GM10248 (cell line): ENCODE results near the gene TTI1.

ENCODE experiments used
- CTCF ChIA-PET: fragments of 300-600 bp; sonication (Branson Sonifier 250); formaldehyde crosslinking; extraction: SDS; loops from one replicate; lab custom pipeline; 2021; ENCODE audit warnings: antibody characterized with exemption; lab: Yijun Ruan, JAX
- POLR2A ChIA-PET: fragments of 350-650 bp; sonication (Branson Sonifier 250); formaldehyde crosslinking; extraction: SDS; loops from one replicate; lab custom pipeline; 2020; ENCODE audit warnings: antibody characterized with exemption; lab: Yijun Ruan, JAX
- DNase-seq: peaks from one replicate; pipeline ENCODE4 v3.0.0; 2012; ENCODE audit errors: extremely low spot score
- CTCF ChIP-seq: IDR thresholded peaks from 2 replicates; pipeline ENCODE4 v1.5.1; 2012; ENCODE audit warnings: mild to moderate bottlenecking, low read depth; ENCODE audit errors: extremely low read depth, missing control alignments, control extremely low read depth

TTI1 gene

GRCh38 chr20:37994512-37994911, 38.7 kb downstream of the TTI1 start:
- ChIA-PET POLR2A (no interaction called here), CTCF (interaction anchor here (0.7 to 5.8 kb wide), 10 partner anchors 11 to 527 kb away, joined by 3 to 54 read pairs (median 4); no protein-coding TSS in a partner anchor)
- DNase-seq, result no peak
- TF ChIP-seq CTCF, result no peak

- peak; percentile 58 for DNase-seq
Observed at GRCh38 chr20:37992802-37993409, 40.4 kb downstream of the TTI1 start.

GRCh38 chr20:37991908-37992307, 41.3 kb downstream of the TTI1 start:
- CTCF ChIA-PET, result interaction anchor here (0.9 to 5.8 kb wide), 10 partner anchors 8 to 722 kb away, joined by 3 to 54 read pairs (median 6); no protein-coding TSS in a partner anchor
- POLR2A ChIA-PET, result interaction anchor here (0.6 kb wide), 1 partner anchor 1419 kb away, joined by 5 read pairs; the partner anchor contains the start of gene TGIF2
- TF ChIP-seq CTCF, result no peak
- DNase-seq, result no peak

More at GRCh38 chr20:37992802-37993409, 40.4 kb downstream of the TTI1 start:
- peak; percentile 30 for TF ChIP-seq CTCF
- ChIA-PET POLR2A (interaction anchor here (0.6 kb wide), 2 partner anchors 746 to 1570 kb away, joined by 3 read pairs; no protein-coding TSS in a partner anchor), CTCF (interaction anchor here (0.8 to 5.8 kb wide), 11 partner anchors 9 to 731 kb away, joined by 3 to 54 read pairs (median 6); no protein-coding TSS in a partner anchor)

GRCh38 chr20:37991157-37991866, 41.9 kb downstream of the TTI1 start:
- no peak for TF ChIP-seq CTCF
- POLR2A ChIA-PET, result interaction anchor here (0.6 kb wide), 1 partner anchor 1418 kb away, joined by 5 read pairs; the partner anchor contains the start of gene TGIF2
- no peak for DNase-seq
- CTCF ChIA-PET, result interaction anchor here (0.9 to 5.8 kb wide), 10 partner anchors 7 to 722 kb away, joined by 3 to 54 read pairs (median 6); no protein-coding TSS in a partner anchor

- TF ChIP-seq CTCF, result no peak
- ChIA-PET CTCF (interaction anchor here (5.1 to 5.8 kb wide), 2 partner anchors 16 to 427 kb away, joined by 34 to 54 read pairs; no protein-coding TSS in a partner anchor), POLR2A (no interaction called here)
- peak; percentile 86 for DNase-seq
Observed at GRCh38 chr20:37990571-37991151, 42.6 kb downstream of the TTI1 start.
